SK-N-SH treated with all-trans-retinoic acid at 6 μM for 48 hours (cell line): ENCODE results near the gene TDRD9.

Source experiments
- ISL1 ChIP-seq: fragments of 250-450 bp; sonication (Bioruptor Pico); IDR thresholded peaks from 2 replicates; pipeline ENCODE4 v2.1.2; 2022; ENCODE audit warnings: mild to moderate bottlenecking, moderate library complexity
- ZFP3 ChIP-seq: fragments of 250-450 bp; sonication (Bioruptor Pico); IDR thresholded peaks from 2 replicates; pipeline ENCODE4 v1.5.0; 2020; ENCODE audit warnings: mild to moderate bottlenecking, moderate library complexity
- ZFP30 ChIP-seq: fragments of 450-650 bp; formaldehyde crosslinking; IDR thresholded peaks from 2 replicates; pipeline ENCODE4 v1.5.0; 2022; ENCODE audit warnings: mild to moderate bottlenecking, moderate library complexity
- TF ChIP-seq, protein P1 (sequence below): fragments of 250-450 bp; sonication (Bioruptor Pico); IDR thresholded peaks from 2 replicates; pipeline ENCODE4 v1.5.1; 2020; ENCODE audit warnings: low read depth, mild to moderate bottlenecking, moderate library complexity
- TF ChIP-seq, protein P2 (sequence below): fragments of 250-450 bp; sonication (Bioruptor Pico); IDR thresholded peaks from 2 replicates; pipeline ENCODE4 v1.8.0; 2020; ENCODE audit warnings: mild to moderate bottlenecking, moderate library complexity, borderline replicate concordance

GRCh38 chr14:103989964-103990363 is 61.7 kb downstream of the TDRD9 start:
- TF ChIP-seq ZFP30 (no peak), ZFP3 (CRISPR knock-in tag) (no peak), ISL1 (no peak)
- TF ChIP-seq, protein P1, sequence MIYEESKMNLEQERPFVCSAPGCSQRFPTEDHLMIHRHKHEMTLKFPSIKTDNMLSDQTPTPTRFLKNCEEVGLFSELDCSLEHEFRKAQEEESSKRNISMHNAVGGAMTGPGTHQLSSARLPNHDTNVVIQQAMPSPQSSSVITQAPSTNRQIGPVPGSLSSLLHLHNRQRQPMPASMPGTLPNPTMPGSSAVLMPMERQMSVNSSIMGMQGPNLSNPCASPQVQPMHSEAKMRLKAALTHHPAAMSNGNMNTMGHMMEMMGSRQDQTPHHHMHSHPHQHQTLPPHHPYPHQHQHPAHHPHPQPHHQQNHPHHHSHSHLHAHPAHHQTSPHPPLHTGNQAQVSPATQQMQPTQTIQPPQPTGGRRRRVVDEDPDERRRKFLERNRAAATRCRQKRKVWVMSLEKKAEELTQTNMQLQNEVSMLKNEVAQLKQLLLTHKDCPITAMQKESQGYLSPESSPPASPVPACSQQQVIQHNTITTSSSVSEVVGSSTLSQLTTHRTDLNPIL (CRISPR knock-in tag): no peak
- TF ChIP-seq, protein P2, sequence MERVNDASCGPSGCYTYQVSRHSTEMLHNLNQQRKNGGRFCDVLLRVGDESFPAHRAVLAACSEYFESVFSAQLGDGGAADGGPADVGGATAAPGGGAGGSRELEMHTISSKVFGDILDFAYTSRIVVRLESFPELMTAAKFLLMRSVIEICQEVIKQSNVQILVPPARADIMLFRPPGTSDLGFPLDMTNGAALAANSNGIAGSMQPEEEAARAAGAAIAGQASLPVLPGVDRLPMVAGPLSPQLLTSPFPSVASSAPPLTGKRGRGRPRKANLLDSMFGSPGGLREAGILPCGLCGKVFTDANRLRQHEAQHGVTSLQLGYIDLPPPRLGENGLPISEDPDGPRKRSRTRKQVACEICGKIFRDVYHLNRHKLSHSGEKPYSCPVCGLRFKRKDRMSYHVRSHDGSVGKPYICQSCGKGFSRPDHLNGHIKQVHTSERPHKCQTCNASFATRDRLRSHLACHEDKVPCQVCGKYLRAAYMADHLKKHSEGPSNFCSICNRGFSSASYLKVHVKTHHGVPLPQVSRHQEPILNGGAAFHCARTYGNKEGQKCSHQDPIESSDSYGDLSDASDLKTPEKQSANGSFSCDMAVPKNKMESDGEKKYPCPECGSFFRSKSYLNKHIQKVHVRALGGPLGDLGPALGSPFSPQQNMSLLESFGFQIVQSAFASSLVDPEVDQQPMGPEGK (CRISPR knock-in tag): no peak
